Measurements from ENCODE around the gene NEAT1.

NEAT1 gene

GRCh38 chr11:65432100-65432650 lies 9.6 kb downstream of the NEAT1 start:
- no peaks in the 10 kb centered on the region for H3K27me3 Mint-ChIP-seq
- H3K27ac Mint-ChIP-seq: peak overlapping the region; percentile 85
- peak overlapping the region; percentile 61 for H3K4me3 Mint-ChIP-seq
- peaks cover 90% of the 10 kb centered on the region for H3K4me1 Mint-ChIP-seq
- peaks cover 7% of the 10 kb centered on the region for H3K36me3 Mint-ChIP-seq
- no peaks in the 10 kb centered on the region for H3K9me3 Mint-ChIP-seq

GRCh38 chr11:65432686-65433582 lies 10.3 kb downstream of the NEAT1 start:
- H3K36me3 Mint-ChIP-seq: peaks cover 3% of the 10 kb centered on the region
- H3K9me3 Mint-ChIP-seq: no peaks in the 10 kb centered on the region
- peak overlapping the region; percentile 45 for H3K4me3 Mint-ChIP-seq
- H3K27ac Mint-ChIP-seq: peak overlapping the region; percentile 85
- peaks cover 90% of the 10 kb centered on the region for H3K4me1 Mint-ChIP-seq
- no peaks in the 10 kb centered on the region for H3K27me3 Mint-ChIP-seq

- Mint-ChIP-seq H3K27me3 (no peaks in the 10 kb centered on the region), H3K27ac (no peak overlapping the region), H3K4me3 (no peak overlapping the region), H3K9me3 (no peaks in the 10 kb centered on the region), H3K36me3 (peaks cover 5% of the 10 kb centered on the region), H3K4me1 (peaks cover 88% of the 10 kb centered on the region)
Measured at GRCh38 chr11:65433657-65434056, 11.1 kb downstream of the NEAT1 start.

- H3K4me3 Mint-ChIP-seq: no peak overlapping the region
- H3K4me1 Mint-ChIP-seq: peaks cover 88% of the 10 kb centered on the region
- H3K9me3 Mint-ChIP-seq: no peaks in the 10 kb centered on the region
- peaks cover 9% of the 10 kb centered on the region for H3K36me3 Mint-ChIP-seq
- H3K27me3 Mint-ChIP-seq: no peaks in the 10 kb centered on the region
- H3K27ac Mint-ChIP-seq: peak overlapping the region; percentile 26
Measured at GRCh38 chr11:65434057-65434666, 11.6 kb downstream of the NEAT1 start.

GRCh38 chr11:65434667-65435410 lies 12.2 kb downstream of the NEAT1 start:
- no peak overlapping the region for H3K4me3 Mint-ChIP-seq
- no peaks in the 10 kb centered on the region for H3K9me3 Mint-ChIP-seq
- H3K4me1 Mint-ChIP-seq: peaks cover 88% of the 10 kb centered on the region
- no peaks in the 10 kb centered on the region for H3K27me3 Mint-ChIP-seq
- H3K27ac Mint-ChIP-seq: peak overlapping the region; percentile 53
- H3K36me3 Mint-ChIP-seq: peaks cover 9% of the 10 kb centered on the region

GRCh38 chr11:65435411-65435931 lies 12.9 kb downstream of the NEAT1 start:
- Mint-ChIP-seq H3K4me1 (peaks cover 88% of the 10 kb centered on the region), H3K27ac (peak overlapping the region; percentile 44), H3K27me3 (no peaks in the 10 kb centered on the region), H3K36me3 (peaks cover 9% of the 10 kb centered on the region), H3K4me3 (no peak overlapping the region), H3K9me3 (no peaks in the 10 kb centered on the region)

- peaks cover 88% of the 10 kb centered on the region for H3K4me1 Mint-ChIP-seq
- no peaks in the 10 kb centered on the region for H3K27me3 Mint-ChIP-seq
- peaks cover 9% of the 10 kb centered on the region for H3K36me3 Mint-ChIP-seq
- H3K27ac Mint-ChIP-seq: peak overlapping the region; percentile 44
- H3K9me3 Mint-ChIP-seq: no peaks in the 10 kb centered on the region
- H3K4me3 Mint-ChIP-seq: no peak overlapping the region
Measured at GRCh38 chr11:65435981-65436411, 13.4 kb downstream of the NEAT1 start.

GRCh38 chr11:65436412-65437032 lies 13.9 kb downstream of the NEAT1 start:
- Mint-ChIP-seq H3K27ac (peak overlapping the region; percentile 85), H3K9me3 (no peaks in the 10 kb centered on the region), H3K36me3 (peaks cover 9% of the 10 kb centered on the region), H3K4me1 (peaks cover 87% of the 10 kb centered on the region), H3K27me3 (no peaks in the 10 kb centered on the region), H3K4me3 (no peak overlapping the region)

GRCh38 chr11:65437436-65438227 lies 15.0 kb downstream of the NEAT1 start:
- Mint-ChIP-seq H3K4me3 (no peak overlapping the region), H3K4me1 (peaks cover 80% of the 10 kb centered on the region), H3K36me3 (peaks cover 9% of the 10 kb centered on the region), H3K27me3 (no peaks in the 10 kb centered on the region), H3K9me3 (no peaks in the 10 kb centered on the region), H3K27ac (peak overlapping the region; percentile 17)

GRCh38 chr11:65438257-65439151 lies 15.9 kb downstream of the NEAT1 start:
- Mint-ChIP-seq H3K27me3 (no peaks in the 10 kb centered on the region), H3K36me3 (peaks cover 12% of the 10 kb centered on the region), H3K4me1 (peaks cover 80% of the 10 kb centered on the region), H3K9me3 (no peaks in the 10 kb centered on the region), H3K27ac (peak overlapping the region; percentile 60), H3K4me3 (no peak overlapping the region)

- H3K27ac Mint-ChIP-seq: peak overlapping the region; percentile 89
- peaks cover 14% of the 10 kb centered on the region for H3K36me3 Mint-ChIP-seq
- no peaks in the 10 kb centered on the region for H3K9me3 Mint-ChIP-seq
- H3K27me3 Mint-ChIP-seq: no peaks in the 10 kb centered on the region
- peak overlapping the region; percentile 40 for H3K4me3 Mint-ChIP-seq
- H3K4me1 Mint-ChIP-seq: peaks cover 76% of the 10 kb centered on the region
Measured at GRCh38 chr11:65439331-65440181, 17.0 kb downstream of the NEAT1 start.

- Mint-ChIP-seq H3K27ac (peak overlapping the region; percentile 97), H3K36me3 (peaks cover 14% of the 10 kb centered on the region), H3K4me1 (peaks cover 65% of the 10 kb centered on the region), H3K4me3 (peak overlapping the region; percentile 70), H3K27me3 (no peaks in the 10 kb centered on the region), H3K9me3 (no peaks in the 10 kb centered on the region)
Measured at GRCh38 chr11:65440831-65441499, 18.4 kb downstream of the NEAT1 start.
